Activated CD8-positive, alpha-beta memory T cell treated with anti-CD3 and anti-CD28 coated beads, Interleukin-2, amount 50 U/mL, for 4 hours (primary cell): ENCODE data around the gene PTPRN2.
"Not testable (repeated sequence)": the region's sequence is repeated elsewhere in the genome, so short reads cannot be mapped to it uniquely, and the experiment has no call there.

Source experiments
- DNase-seq: peaks from one replicate; pipeline ENCODE4 v3.0.0-alpha.2; 2020

PTPRN2 gene

DNA sequence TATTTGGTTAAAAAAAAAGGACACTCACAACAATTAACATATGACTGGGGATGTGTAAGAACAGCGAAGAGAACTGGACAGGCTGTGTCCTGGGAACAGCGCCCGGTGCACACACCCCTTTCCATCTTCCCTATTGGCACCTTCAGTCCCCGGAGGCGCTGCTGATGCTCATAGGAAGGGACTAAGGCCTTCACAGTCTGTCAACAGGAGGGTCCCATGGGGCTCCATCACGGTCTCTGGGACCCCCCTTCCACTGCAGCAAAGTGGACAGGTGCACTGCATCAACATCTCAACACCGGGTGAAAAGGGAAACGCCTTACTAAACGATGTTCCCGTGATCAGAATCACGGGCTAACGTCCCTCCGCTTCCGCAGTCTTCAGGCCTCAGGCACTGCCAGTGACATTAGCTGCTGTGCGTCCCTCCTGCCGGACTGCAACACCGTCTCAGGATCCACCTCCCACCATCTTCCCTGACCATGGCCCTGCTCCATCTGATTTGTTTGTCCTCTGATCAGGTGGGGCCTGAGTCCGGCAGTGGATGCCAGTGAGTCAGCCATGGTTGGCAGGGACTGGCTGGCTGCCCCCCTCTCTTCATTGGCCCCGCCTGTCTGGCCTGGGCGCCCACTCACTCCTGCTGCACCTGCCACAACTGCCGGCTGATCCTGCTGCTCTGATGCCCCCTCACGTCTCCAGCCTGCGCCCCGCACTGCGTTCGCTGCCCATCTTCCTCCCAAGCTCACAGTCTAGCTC is 636.1 kb downstream of the PTPRN2 start:
- DNase-seq, result no peak

DNA sequence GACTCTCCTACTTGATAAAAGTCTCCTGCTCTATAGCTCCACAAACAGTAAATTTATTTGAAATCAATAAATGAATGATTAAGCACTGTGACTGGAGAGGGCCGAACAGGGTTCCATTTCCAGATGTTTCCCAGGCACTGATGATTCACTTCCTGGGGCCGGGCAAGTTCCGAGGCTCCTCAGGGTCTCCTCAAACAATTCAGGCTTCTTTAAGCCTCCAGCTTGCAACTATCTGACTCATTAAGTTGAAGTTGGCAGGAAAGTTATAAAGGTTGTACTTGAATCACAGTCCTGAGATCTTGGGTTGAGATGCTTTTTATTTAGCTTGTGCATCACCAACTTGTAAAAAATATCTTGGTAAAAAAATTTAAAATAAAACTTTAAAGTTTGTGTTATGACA is 637.9 kb downstream of the PTPRN2 start:
- no peak for DNase-seq

DNA sequence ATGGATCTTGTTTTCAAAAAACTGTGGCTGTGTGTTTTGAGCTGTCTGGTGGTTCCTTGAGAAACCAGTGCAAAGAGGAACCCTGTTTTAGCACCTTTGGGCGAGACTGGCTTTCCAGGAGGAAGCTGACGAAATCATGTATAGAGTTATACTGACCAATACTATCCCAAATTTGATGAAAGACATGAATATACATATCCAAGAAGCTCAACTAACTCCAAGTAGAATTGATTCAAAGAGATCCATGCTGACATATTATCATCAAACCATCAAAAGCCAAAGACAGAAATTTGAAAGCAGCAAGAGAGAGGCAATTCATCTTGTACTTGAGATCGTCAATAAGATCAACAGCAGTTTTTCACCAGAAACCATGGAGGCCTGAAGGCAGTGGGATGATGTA is 640.1 kb downstream of the PTPRN2 start:
- no peak for DNase-seq

DNA sequence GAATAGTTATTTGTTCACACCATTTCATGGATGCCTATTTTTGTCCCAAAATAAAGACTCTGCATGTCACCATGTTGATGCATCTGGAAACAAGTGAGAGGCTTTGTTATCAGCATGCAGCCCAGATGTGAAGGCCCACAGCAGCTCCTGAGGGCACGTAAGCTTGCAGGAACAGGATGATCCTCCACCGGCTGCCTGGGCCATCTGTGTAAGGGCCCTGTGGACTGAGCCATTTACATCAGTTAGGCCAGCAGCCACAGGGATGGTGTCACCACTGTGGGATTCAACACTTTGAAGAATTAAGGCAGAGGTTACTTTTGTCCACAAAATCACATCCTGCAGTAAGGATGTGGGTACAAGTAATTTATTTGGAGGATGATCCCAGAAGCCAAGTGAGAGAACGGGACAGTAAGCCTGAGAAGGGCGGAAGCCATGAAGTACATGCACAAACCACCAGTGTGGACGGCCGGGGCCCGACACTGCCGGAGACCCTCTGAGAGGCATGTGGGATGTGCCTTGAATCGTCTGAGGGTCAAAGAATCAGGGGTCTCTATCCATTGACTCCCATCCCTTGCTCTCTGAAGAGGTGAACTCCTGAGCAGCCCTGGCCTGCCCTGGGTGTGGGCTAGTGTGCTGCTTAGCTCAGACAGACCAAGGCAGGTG is 641.1 kb downstream of the PTPRN2 start:
- no peak for DNase-seq

DNA sequence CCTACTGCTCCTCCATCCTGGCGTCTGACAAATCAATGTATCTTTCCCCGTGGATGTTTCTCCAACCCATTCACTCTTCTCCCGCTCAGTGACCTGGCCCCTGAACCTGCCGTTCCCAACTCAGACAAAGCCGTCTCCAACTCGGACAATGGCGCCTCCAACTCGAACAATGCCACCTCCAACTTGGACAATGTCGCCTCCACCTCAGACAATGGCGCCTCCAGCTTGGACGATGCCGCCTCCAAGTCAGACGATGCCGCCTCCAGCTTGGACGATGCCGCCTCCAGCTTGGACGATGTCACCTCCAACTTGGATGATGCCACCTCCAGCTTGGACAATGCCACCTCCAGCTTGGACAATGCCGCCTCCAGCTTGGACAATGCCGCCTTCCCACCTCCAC is 642.2 kb downstream of the PTPRN2 start:
- DNase-seq, result no peak

DNA sequence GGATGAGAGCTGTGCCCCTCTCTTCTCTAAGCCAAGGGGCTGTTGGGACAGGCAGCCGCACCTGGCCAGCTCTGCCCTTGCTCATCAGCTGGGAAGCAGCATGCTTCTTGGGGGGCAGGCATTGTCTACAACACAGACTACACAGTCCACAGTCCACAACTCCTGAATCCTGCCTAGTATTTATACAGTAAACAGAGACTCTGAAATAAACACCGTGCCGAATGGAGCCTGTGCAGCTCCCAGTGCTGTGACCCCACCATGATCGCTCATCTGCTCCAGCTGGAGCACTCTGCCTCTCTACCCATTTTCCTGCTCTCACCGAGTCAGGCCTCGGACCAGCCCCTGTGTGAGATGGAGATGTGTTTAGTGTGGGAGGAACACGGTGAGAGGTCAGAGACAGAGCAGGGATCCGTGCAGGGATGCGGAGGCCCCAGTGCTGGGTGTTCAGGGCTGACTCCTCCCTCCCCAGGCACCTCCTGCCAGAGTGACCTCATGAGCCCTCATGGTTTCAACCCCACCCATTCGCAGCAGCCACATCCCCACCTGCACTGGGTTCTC is 642.8 kb downstream of the PTPRN2 start:
- DNase-seq, result no peak

DNA sequence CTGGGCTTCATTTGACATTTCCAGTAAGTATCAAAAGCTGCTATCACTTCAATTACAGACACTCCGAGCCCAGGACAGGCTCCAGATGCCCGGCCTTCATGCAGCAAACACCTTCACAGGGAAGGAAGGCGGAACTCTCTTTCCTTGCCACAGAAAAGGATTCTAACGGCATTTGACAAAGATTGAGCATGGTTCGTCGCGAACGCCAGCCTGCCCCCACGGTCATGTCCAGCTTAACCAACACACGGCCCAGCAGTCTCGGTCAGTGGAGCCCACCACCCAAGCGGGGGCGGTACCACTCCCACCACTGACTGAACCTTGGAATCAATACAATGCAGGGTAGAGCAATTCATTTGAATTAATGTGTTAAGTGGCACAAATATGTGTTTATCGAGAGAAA is 643.6 kb downstream of the PTPRN2 start:
- DNase-seq, result no peak

DNA sequence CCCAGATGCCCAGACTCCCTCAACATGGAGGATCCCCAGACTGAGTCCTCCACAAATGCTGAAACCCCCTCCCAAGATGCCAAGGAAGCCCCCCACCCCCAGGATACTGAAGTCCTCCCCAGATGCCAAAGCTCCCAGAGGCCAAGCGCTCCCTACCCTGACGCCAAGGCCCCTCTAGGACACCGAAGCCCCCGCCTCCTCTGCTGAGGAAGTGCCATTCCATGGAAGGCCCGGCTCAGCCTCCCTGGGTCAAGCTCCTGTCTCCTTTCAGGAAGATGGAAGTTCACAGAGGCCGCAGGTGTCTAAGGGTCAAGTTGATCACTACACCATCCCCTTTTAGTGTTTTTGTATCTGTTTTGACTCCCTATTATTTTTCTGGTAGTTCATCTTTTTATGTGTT is 644.1 kb downstream of the PTPRN2 start:
- no peak for DNase-seq

DNA sequence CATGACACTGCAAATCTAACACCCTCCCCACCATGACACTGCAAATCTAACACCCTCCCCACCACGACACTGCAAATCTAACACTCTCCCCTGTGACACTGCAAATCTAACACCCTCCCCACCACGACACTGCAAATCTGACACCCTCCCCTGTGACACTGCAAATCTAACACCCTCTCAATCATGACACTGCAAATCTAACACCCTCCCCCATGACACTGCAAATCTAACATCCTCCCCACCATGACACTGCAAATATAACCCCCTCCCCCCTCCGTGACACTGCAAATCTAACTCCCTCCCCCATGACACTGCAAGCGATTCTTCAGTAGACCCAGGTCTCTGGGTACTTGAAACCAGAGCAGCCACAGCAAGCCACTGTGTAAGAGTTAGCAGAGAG is 646.4 kb downstream of the PTPRN2 start:
- DNase-seq, result no peak

DNA sequence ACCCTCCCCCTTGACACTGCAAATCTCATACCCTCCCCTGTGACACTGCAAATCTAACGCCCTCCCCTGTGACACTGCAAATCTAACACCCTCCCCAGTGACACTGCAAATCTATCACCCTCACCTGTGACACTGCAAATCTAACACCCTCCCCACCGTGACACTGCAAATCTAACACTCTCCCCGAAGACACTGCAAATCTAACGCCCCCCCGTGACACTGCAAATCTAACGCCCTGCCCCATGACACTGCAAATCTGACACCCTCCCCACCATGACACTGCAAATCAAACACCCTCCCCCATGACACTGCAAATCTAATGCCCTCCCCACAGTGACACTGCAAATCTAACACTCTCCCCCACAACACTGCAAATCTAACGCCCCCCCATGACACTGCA is 647.1 kb downstream of the PTPRN2 start:
- DNase-seq, result no peak

DNA sequence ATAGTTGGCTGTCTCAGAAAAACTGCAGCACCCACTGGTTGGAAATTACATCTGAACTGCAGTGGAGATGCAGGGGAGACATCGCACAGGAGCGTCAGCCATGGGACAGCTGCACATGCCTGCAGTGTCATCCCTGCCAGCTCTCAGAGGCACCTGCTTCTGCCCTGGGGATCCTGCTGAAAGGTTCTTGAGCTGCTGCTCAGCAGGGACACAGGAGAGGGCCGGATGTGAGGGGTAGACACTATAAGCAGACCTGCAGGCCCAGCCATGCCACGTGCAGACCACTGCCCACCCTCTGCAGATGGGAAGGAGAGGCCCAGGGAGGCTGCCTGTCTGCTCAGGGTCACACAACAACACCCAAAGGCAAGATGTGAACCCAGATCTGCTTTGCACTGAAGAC is 649.4 kb downstream of the PTPRN2 start:
- DNase-seq, result no peak

DNA sequence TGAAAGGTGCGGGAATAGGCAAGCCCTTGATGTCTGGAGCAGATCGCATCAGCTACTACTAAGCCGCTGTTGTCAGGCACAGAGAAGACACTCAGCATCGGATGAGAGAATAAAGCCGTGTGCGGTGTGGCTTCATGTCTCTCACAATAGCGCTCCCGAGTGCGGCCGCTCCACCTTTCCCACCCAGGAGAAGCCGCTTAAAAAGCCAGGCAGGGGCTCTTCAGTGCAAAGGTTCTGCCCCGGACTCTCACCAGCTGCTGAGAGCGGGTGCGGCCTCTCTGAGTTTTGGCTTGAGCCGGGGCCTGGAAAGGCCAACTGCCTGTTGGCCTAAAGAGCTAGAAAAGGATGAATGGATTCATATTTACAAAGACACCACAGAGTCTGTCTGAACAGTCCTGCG is 650.2 kb downstream of the PTPRN2 start:
- DNase-seq, result no peak

DNA sequence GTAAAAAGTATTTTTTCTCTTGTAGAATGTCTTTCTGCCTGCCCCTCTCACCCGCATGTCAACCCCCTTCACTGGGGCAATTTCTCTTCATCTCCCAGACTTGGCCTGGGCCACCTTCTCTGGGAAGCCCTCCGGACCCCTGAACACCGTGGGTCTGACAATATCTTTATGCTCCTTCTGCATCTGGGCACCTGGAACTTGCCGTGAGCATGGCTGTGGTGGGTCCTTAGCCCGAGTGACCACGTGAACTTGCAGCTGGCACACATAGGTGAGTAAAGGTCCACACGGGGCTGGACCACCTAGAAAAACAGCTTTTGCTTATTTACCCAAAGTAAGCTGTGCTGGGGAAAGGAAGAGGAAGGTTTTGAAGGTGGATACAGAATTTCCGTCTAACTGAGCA is 650.6 kb downstream of the PTPRN2 start:
- DNase-seq, result no peak

DNA sequence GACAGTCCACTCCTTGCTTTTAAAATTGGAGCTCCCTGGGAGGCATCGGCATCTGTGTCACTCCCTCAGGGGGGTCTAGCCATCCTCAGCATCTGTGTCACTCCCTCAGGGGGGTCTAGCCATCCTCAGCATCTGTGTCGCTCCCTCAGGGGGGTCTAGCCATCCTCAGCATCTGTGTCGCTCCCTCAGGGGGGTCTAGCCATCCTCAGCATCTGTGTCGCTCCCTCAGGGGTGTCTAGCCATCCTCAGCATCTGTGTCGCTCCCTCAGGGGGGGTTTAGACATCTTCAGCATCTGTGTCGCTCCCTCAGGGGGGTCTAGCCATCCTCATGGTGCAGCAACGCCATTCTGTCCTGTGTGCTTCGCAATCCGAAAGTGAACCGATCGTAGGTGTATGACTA is 651.9 kb downstream of the PTPRN2 start:
- not testable (repeated sequence) for DNase-seq

DNA sequence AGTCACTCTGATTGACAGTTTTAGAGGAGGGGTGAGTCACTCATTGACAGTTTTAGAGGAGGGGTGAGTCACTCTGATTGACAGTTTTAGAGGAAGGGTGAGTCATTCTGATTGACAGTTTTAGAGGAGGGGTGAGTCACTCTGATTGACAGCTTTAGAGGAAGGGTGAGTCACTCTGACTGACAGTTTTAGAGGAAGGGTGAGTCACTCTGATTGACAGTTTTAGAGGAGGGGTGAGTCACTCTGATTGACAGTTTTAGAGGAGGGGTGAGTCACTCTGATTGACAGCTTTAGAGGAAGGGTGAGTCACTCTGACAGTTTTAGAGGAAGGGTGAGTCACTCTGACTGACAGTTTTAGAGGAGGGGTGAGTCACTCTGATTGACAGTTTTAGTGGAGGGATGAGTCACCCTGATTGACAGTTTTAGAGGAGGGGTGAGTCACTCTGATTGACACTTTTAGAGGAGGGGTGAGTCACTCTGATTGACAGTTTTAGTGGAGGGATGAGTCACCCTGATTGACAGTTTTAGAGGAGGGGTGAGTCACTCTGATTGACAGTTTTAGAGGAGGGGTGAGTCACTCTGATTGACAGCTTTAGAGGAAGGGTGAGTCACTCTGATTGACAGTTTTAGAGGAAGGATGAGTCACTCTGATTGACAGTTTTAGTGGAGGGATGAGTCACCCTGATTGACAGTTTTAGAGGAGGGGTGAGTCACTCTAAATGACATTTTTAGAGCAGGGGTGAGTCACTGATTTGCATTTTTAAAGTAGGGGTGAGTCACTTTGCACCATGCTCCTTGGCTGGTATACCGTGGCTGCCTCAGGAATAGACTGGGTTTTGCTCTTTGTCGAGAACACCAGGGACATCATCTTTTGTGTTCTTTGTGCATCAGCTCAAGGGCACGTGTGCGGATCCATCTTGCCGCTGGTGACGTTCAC is 654.1 kb downstream of the PTPRN2 start:
- DNase-seq, result peak; percentile 2

DNA sequence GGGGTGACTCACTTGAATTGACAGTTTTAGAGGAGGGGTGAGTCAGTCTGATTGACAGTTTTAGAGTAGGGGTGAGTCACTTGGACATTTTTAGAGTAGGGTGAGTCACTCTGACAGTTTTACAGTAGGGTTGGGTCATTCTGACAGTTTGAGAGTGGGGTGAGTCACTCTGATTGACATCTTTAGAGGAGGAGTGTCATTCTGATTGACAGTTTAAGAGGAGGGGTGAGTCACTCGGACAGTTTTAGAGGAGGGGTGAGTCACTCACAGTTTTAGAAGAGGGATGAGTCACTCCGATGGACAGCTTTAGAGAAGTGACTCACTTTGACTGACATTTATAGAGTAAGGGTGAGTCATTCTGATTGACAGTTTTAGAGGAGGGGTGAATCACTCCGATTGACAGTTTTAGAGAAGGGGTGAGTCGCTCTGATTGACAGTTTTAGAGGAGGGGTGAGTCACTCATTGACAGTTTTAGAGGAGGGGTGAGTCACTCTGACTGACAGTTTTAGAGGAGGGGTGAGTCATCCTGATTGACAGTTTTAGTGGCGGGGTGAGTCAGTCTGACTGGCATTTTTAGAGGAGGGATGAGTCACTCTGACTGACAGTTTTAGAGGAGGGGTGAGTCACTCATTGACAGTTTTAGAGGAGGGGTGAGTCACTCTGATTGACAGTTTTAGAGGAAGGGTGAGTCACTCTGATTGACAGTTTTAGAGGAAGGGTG is 655.0 kb downstream of the PTPRN2 start:
- DNase-seq, result peak; percentile 12

DNA sequence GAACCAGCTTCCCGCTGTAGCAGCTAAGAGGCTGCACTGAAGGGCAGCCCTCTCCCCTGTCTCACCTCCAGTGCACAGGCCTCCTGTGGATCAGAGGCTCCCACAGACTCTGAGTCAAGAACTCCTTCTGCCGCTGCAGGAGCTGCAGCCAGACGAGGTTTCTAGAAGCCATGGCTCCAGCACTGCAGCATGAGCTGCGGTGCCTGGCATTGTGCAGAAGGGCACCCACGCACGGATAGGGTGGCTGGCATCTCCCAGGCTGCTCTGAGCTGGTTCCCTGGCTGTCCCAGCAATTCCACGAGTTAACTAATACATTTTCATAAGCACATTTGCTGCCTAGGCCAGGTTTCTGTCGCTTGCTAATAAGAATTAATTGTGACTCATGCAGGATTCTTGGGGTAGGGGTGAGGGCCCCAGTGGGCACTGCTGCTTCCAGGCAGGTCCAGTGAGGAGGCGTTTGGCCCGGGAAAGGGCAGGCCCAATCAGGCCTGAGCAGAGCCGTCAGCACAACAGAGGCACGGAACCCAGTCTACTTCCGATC is 656.6 kb downstream of the PTPRN2 start:
- DNase-seq, result peak; percentile 6

DNA sequence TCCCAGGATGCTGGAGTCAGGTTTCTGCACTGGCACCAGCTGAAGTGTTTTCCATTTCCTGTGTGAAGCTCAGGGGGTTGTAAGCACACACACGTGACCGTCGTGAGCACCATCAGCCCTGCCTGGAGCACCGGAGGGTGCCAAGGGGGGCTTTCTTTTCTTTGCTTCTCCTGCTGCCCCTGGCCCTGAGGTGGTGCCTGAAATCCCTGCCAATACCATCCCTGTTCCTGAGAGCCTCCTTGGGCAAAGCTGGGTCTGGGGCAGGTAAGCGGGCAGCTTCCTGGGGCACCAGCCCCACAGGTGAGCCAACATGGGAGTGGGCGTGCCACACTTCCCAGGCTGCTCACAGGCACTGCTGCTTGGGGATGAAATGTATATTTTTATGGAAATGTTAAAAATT is 657.2 kb downstream of the PTPRN2 start:
- DNase-seq, result peak; percentile 4

DNA sequence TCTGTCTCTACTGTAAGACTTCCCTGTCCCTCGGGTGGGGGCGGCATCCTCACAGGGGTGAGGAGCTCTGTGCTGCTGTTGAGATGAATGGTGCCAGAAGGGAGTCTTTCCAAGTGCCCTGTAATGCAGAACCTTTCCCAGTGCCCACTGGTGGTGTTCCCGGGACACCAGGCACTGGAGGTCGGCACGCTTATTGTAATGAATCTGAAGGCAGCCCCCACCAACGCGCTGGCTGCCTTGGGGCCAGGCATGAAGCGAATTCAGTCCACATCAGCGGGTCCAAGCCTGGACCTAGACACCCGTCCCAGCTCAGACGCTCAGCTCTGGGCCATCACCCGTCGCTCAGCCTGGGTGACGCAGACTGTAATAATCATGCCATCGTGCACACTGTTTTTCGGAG is 658.0 kb downstream of the PTPRN2 start:
- DNase-seq, result peak; percentile 5

DNA sequence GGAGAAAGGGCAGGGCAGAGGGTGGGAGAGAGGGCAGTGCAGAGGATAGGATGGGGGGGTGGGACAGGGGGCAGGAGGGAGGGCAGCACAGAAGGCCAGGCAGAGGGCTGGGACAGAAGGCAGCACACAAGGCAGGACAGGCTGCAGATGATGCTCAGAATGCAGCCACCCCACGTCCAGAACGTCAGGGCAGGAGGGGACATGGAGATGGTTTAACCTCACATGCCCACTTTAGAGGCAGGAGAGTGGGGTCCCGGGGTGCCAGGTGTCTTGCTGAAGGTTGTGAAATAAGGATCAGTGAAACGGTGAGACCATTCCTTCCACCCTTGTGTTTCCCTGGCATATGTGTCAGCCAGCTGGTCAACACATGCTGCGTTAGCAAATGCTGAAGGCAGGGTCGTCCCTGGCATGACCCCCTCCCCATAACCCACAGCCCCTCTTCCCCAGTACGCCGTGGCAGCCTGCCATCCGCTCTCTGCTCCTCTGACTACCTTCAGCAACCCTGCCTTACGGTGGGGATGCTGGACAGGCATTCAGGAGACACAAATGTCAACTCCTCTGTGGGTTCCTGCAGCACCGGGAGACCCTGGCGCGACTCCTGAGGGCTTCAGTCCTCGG is 658.7 kb downstream of the PTPRN2 start:
- DNase-seq, result peak; percentile 7

DNA sequence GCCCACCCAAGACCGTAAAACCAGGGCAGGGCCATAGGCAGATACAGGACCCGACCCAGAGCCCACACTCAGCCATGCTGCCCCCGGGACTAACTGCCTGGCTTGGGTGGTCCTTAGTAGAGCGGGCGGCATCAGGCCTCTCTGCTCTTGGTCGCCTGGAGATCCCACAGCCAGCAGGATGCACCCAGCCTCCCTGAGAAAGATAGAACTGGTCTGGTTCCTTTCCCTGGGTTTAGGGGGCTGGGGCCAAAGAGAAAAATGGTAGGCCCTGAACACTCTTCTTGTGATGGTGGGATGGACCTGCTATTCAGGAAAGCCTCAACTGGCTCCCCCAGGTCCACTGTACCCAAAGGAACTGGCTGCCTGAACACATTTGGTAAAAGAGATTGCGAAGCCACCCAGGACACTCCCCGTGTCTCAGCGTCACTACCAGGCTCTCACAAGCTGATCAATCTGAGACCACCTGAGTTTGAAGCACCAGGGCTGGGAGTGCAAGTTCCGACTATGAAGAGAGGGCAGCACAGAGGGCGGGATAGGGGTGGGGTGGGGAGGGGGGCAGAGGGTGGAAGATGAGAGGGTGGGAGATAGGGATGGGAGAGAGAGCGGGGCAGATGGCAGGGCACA is 659.3 kb downstream of the PTPRN2 start:
- peak; percentile 6 for DNase-seq
